OCI-LY1 (cell line): ENCODE measurements around the gene TTC21A.
A peak's percentile ranks its signal among the peaks of the same experiment; 100 is the strongest.

Experiments used
- EZH2 ChIP-seq: fragments of 200-600 bp; sonication (generic), shearing (Covaris generic); IDR thresholded peaks from 2 replicates; pipeline ENCODE4 v1.8.0; 2017; ENCODE audit warnings: borderline replicate concordance, mixed run types, mild to moderate bottlenecking, antibody characterized with exemption, low read length, moderate library complexity, mixed read lengths
- TF ChIP-seq, protein P1 (sequence below): fragments of 200-600 bp; sonication (generic), shearing (Covaris generic); IDR thresholded peaks from 2 replicates; pipeline ENCODE4 v1.5.1; 2017; ENCODE audit warnings: mild to moderate bottlenecking, antibody characterized with exemption, low read length, moderate library complexity, mixed read lengths

DNA sequence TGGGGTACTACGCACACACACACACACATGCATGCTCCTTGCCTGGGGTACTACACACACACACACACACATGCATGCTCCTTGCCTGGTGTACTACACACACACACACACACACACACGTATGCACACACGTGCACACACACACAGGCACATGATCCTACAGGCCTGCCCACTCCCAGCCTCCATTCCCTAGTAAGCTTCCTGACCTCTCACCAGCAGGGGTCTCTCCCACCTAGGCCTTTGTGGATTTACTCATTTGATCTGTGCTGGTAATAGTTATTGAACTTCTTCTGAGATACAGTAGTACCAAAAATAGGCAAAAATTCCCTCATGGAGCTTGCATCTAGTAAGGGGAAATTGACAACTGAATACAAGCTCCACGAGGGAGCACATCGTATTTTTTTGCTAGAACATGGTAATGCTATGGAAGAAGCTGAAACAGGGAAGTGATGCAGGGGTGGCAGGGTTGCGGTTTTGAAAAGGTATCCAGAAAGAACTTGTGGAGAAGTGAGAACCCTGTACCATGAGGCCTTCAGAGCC lies 19.1 kb downstream of the TTC21A start:
- TF ChIP-seq, protein P1, sequence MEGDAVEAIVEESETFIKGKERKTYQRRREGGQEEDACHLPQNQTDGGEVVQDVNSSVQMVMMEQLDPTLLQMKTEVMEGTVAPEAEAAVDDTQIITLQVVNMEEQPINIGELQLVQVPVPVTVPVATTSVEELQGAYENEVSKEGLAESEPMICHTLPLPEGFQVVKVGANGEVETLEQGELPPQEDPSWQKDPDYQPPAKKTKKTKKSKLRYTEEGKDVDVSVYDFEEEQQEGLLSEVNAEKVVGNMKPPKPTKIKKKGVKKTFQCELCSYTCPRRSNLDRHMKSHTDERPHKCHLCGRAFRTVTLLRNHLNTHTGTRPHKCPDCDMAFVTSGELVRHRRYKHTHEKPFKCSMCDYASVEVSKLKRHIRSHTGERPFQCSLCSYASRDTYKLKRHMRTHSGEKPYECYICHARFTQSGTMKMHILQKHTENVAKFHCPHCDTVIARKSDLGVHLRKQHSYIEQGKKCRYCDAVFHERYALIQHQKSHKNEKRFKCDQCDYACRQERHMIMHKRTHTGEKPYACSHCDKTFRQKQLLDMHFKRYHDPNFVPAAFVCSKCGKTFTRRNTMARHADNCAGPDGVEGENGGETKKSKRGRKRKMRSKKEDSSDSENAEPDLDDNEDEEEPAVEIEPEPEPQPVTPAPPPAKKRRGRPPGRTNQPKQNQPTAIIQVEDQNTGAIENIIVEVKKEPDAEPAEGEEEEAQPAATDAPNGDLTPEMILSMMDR, result peak; percentile 59; the same call in 1 of the 2 replicates
- TF ChIP-seq EZH2, result no peak
